Right atrium auricular region (tissue), 2 donors: ENCODE data around the gene NAT9. TPM values are rescaled to one million over a fixed set of nuclear protein-coding genes. Genes with fewer than 3 reads are reported as not detected.

Source experiments
- DNase-seq: peaks from one replicate; pipeline ENCODE4 v3.0.0-alpha.2; 2019; ENCODE audit warnings: low spot score
- H3K27ac ChIP-seq, 2 donors: fragments of 200-600 bp; sonication (generic); 1 replicate in 1 of 2; 2 replicates in 1 of 2; pipeline ENCODE4 v1.5.1; 2016 to 2019
- H3K27me3 ChIP-seq, 2 donors: fragments of 200-600 bp; sonication (generic); one replicate each; pipeline versions ENCODE4 v1.5.1 to v1.6.0; 2017 to 2019
- H3K36me3 ChIP-seq: fragments of 200-600 bp; sonication (generic); one replicate; pipeline ENCODE4 v1.5.1; 2016
- H3K4me1 ChIP-seq, 2 donors: fragments of 200-600 bp; sonication (generic); one replicate each; pipeline versions ENCODE4 v1.5.1 to v1.6.0; 2017 to 2019
- H3K4me3 ChIP-seq, 2 donors: fragments of 200-600 bp; sonication (generic); 1 replicate in 1 of 2; 2 replicates in 1 of 2; pipeline ENCODE4 v1.5.1; 2017 to 2019; ENCODE audit warnings: mild to moderate bottlenecking in 1 of 2, moderate library complexity in 1 of 2
- H3K9me3 ChIP-seq, 2 donors: fragments of 200-600 bp; sonication (generic); one replicate each; pipeline ENCODE4 v1.5.1; 2019
- CTCF ChIP-seq, 2 donors: fragments of 200-600 bp; sonication (generic); IDR thresholded peaks; one replicate each; pipeline ENCODE4 v1.5.1; 2019; ENCODE audit warnings: antibody characterized with exemption in 2 of 2
- total RNA-seq, 2 donors: library from RNA; depleted of rRNA; stranded (reverse); fragments of >200 nt; gene quantifications; one replicate each; pipeline ENCODE4 v1.1.0, GENCODE V29; 2016

The NAT9 gene
- total RNA-seq, 2 donors from 2014 or later = 16.2 to 18.7 TPM

GRCh38 chr17:74757931-74758847 lies 18.0 kb downstream of the NAT9 start:
- no peaks in the 10 kb centered on the region for H3K9me3 ChIP-seq
- peaks cover 0 to 64% of the 10 kb centered on the region in 2 donors for H3K4me1 ChIP-seq
- DNase-seq = no peak
- TF ChIP-seq CTCF (IDR thresholded peaks at IDR 0.05) = no peak
- H3K36me3 ChIP-seq = no peaks in the 10 kb centered on the region
- peak overlapping the region; percentile 40 to 43 for H3K27ac ChIP-seq
- peak overlapping the region in 1 of 2 donors; percentile 19 for H3K4me3 ChIP-seq
- H3K27me3 ChIP-seq = no peaks in the 10 kb centered on the region

GRCh38 chr17:74757502-74757901 lies 18.6 kb downstream of the NAT9 start:
- peaks cover 0 to 58% of the 10 kb centered on the region in 2 donors for H3K4me1 ChIP-seq
- no peaks in the 10 kb centered on the region for H3K36me3 ChIP-seq
- H3K27ac ChIP-seq = peak overlapping the region; percentile 40 to 43
- H3K9me3 ChIP-seq = no peaks in the 10 kb centered on the region
- TF ChIP-seq CTCF (IDR thresholded peaks at IDR 0.05) = no peak
- no peak overlapping the region for H3K4me3 ChIP-seq
- DNase-seq = no peak
- no peaks in the 10 kb centered on the region for H3K27me3 ChIP-seq

- no peak for DNase-seq
- H3K4me3 ChIP-seq = no peak overlapping the region
- H3K27ac ChIP-seq = no peak overlapping the region
- no peaks in the 10 kb centered on the region for H3K9me3 ChIP-seq
- H3K27me3 ChIP-seq = no peaks in the 10 kb centered on the region
- H3K36me3 ChIP-seq = no peaks in the 10 kb centered on the region
- peaks cover 0 to 54% of the 10 kb centered on the region in 2 donors for H3K4me1 ChIP-seq
- no peak for TF ChIP-seq CTCF (IDR thresholded peaks at IDR 0.05)
These were observed 19.3 kb downstream of the NAT9 start for GRCh38 chr17:74756891-74757290.

GRCh38 chr17:74755533-74755932 lies 20.6 kb downstream of the NAT9 start:
- Histone ChIP-seq H3K4me3 (no peak overlapping the region), H3K27ac (no peak overlapping the region), H3K9me3 (no peaks in the 10 kb centered on the region), H3K4me1 (peaks cover 0 to 55% of the 10 kb centered on the region in 2 donors), H3K36me3 (no peaks in the 10 kb centered on the region), H3K27me3 (no peaks in the 10 kb centered on the region)
- no peak for TF ChIP-seq CTCF (IDR thresholded peaks at IDR 0.05)
- no peak for DNase-seq

GRCh38 chr17:74754832-74755231 lies 21.3 kb downstream of the NAT9 start:
- no peaks in the 10 kb centered on the region for H3K27me3 ChIP-seq
- H3K9me3 ChIP-seq = no peaks in the 10 kb centered on the region
- no peaks in the 10 kb centered on the region for H3K36me3 ChIP-seq
- H3K4me3 ChIP-seq = no peak overlapping the region
- no peak for DNase-seq
- H3K4me1 ChIP-seq = peaks cover 0 to 55% of the 10 kb centered on the region in 2 donors
- no peak overlapping the region for H3K27ac ChIP-seq
- TF ChIP-seq CTCF (IDR thresholded peaks at IDR 0.05) = no peak
